GM18861 (cell line): Measurements from ENCODE around the gene TH.

ENCODE experiments used
- ATAC-seq: cut with Tn5 transposase; IDR thresholded peaks from one replicate; pipeline ENCODE4 v1.9.1; 2021; ENCODE audit not compliant: unreplicated experiment

TH gene

DNA sequence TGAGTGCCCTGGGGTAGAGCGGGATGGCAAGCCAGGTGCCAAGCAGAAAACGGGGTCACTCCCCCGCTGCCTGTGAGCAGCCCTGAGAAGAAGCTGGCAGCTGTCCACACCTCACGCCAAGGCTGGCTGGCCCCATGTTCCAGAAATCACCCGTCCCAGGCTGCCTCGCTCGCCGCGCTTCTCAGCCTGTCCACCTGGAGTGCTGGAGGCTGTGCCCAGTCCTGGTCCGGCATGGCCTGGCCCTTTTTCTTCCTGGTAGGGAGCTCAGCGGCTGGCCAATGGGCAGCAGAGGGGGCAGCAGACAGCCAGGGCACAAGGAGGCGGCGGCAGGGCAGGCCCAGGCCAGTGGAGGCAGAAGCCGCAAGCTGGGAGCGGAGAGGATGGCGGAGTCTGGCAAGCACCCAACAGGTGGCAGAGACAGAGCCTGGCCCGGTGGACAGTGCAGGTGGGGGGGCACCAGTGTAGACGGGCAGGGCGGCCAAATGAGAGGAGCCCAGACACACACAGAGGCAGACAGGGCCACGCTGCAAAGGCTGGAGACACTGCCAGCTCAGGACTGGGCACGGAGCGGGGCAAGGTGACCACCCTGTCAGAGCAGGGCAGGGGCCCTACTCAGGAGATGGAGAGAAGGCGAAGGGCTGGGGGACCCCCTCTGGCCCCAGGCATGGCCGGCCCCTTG is 37.2 kb upstream of the TH start:
- ATAC-seq: no peak

DNA sequence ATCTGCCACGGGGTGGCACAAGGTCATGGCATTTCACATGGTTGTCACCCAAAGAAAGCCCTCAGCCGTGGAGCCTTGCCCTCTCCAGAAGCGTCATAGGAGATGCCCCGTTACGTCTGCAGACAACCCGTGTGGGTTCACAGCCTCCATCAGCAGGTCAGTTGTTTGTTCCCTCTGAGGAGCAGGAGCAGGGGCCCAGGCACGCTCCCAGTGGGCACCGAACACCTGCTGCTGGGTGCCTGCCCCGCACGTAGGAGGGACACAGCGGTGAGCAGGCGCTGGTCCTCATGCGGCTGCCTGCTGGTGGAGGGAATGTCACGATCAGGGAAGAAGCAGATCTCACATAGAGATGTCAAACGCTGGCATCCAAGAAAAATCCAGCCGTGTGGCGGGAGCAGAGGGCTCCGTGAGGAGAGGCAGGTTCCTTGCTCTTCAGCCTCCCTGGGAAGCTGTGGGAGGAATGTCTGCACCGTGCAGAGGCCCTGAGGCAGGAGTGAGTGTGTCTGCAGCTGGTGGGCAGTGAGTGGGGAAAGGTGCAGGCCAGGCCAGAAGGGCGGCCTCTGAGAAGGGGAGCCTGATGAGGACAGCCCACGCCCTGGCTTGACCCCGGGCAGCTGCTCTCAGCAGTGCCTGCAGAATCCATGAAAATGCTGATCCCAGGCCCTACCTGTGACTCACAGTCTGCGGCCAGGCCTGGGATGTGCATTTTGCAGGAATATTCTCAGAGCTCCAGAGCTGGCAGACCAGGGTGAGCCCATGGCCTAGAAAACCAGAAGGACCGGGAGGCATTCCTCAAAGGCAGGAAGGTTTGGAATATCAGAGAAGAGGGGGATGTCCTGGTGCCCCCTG is 36.4 kb upstream of the TH start:
- ATAC-seq: no peak

DNA sequence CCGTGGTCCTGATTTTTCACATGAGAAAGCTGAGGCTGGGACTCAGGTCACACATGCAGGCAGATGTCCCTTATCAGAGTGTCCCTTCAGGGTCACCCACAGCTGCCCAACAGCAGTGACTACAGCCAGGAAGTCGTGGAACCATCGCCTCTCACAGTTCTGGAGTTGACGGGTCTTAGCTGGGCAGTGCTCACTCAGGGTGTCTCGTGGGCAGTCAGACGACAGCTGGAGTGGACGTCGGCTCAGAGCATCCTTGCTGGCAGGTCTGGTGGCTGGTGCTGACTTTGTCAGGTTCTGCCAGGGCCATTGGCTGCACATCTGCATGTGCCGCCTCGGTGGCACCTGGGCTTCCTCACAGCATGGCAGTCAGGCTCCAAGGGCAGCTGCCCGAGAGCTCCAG is 35.6 kb upstream of the TH start:
- no peak for ATAC-seq

DNA sequence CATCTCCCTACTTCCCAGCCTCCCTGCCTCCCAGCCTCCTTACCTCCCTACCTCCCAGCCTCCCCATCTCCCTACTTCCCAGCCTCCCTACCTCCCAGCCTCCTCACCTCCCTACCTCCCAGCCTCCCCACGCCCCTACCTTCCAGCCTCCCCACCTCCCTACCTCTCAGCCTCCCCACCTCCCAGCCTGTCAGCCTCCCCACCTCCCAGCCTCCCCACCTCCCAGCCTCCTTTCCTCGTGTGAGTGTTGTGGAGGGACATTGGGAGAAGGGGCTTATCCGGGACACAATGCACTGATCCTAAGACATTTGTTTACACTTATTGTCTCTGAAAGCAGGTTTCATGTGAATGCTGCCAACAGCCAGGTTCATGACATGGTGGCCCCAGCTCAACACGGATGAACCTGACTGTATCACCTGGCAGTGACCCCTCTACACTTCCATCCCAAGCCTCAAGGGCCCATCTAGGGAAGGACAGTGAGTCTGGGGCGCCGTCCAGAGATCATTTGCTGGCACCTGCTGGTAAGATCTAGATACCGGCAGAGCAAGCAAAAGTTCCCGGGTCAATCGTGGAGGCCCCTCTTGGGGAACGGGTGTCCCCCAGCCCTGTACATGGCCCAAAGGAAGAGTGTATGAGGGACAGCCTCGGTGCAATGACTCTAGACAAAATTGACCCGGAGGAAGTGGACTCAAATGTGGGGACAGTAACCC is 34.5 kb upstream of the TH start:
- no peak for ATAC-seq

DNA sequence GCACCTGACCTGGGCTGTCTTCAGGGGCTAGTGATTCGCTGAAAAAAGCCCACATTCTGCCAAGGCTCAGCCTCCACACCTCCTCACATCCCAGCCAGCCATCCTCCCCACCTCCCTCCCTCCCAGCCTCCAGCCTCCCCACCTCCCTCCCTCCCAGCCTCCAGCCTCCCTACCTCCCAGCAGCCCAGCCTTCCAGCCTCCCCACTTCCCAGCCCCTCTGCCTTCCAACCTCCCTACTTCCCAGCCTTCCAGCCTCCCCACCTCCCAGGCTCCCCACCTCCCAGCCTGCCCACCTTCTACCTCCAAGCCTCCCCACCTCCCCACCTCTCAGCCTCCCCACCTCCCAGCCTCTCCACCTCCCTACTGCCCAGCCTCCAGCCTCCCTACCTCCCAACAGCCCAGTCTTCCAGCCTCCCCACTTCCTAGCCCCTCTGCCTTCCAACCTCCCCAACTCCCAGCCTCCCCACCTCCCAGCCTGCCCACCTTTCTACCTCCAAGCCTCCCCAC is 33.7 kb upstream of the TH start:
- ATAC-seq: no peak

DNA sequence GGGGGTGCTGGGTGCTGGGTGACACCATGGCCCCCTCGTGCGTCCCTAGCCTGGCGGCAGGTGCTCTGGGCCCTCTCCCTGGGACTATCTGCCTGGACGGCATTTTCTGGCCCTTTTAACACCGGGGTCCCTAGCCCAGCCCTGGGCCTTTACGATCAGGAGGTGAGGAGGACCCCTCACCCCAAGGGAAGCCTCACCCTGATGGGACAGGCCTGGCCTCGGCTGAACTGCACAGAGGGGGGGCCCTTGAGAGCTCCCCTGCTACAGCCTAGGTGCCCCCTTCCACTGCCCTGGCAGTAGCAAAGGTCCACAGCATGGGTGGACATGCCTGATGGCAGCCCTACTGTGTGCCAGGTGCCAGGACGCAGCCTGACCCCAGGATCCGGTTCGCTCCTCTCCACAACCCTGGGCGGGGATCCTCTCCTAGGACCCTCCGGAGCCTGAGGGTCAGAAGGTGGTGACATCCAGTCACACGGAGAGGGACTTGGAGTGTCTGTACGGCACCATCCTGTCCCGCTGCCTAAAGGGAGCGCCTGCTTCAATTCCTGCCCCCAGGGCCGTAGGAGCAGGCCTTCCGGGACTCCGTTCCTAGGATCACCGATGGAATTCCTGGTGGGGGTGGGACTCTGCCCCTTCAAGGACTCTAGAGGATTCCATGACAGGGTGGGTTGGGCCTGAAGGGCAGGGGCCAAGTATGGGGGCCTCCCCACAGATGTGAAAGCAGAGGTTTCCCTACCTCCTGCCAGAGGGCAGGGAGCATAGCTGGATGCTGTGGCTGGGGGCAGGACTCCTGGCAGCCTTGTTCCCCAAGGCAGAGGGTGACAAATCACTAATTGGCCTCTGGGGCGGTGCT is 33.0 kb upstream of the TH start:
- ATAC-seq: no peak

DNA sequence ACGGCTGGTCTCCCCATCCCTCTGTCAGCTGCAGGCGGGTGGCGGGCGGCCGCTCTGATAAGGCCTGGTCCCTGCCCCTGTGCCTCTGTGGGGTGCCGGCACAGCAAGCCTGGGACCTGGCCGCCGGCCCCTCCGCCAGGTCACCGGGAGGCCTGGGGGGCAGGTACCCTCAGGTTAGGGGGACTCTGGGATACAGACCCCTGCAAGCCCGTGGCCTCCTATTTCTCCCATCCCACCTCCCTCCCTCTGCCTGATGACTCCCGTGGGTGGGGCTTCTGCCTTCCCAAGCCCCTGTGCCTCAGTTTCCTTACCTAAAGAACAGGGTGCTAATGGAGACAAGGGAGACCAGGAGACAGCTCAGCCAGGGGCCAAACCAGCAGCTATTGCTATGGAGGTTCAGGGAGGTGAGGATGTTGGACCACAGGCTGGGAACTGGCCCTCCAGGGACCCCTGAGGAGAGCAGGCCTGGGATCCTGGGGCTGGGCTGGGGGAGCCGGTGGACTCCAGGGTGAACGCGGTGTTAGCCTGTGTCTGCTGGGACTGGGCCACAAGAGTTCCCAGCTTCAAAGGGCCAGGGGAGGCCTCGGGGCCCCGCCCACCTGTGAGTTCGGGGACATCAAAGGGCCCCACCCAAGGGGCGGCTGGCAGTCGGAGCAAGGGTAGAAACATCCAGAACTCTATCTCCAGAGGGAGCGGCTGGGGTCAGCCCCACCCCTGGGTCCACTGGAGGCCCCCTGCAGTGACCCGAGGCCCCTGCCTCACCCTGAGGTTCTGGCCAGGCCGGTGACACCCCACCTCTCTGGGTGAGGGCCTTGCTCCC is 32.0 kb upstream of the TH start:
- ATAC-seq: no peak

DNA sequence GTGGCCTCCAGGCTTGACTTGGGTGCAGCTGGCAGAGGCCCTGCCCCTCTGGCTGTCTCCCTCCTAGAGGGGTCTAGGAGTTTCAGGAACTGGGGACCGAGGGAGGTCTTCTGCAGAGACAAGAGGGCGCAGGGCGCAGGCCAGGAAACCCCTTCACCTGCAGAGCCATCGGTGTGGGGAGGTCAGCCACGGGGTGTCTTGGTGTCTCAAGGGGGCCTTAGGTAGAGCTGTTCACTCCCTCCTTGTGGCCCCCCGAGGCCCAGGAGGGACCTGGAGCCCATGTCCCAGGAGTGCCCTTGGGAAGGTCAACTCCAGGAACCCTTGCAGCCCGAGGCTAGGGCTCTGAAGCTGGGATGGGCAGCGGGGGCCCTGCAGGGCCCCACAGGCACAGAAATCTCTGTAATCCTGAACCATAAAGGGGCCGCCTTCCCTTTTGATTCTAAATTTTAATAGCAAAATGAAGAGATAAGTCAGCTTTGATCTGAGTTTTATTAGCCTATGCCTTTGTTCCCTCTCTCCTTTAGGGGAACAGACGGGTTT is 31.4 kb upstream of the TH start:
- no peak for ATAC-seq

DNA sequence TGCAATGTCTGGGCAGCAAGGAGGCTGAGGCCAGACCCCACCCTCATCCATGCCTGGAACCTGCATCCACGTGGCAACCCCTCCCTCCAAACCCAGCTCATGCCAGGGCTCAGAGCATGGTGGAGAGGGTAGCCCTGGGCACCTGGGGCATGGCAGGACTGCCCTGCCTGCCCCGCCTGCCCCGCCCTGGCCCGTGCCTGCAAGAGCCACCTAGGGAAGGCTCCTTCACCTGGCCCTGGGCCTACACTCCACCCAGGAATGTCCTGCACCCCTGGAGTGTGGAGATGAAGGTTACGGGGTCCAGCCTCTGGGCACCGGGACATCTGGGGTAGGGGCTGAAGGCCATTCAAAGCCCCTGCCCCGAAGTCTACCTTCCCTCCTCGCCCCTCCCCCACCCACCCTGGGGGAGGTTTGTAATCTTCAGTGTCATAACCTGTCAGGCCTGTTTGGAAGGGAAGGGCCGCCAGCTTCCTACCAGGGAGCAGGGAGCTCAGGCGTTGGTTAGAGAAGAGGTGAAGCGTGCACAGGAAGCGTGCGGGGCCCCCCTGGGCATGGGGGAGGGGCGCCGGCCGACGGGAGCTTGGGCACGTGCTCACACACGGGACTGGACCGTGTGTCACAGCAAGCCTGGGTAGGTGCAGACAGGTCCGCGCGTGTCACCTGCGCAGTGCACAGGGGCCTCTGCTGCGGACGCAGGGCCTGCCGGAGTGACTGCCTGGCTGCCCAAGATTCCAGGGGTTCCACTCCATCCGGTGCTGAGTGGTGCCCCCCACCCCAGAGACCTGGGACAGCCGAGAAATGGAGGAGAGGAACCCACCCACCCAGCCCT is 30.7 kb upstream of the TH start:
- no peak for ATAC-seq

DNA sequence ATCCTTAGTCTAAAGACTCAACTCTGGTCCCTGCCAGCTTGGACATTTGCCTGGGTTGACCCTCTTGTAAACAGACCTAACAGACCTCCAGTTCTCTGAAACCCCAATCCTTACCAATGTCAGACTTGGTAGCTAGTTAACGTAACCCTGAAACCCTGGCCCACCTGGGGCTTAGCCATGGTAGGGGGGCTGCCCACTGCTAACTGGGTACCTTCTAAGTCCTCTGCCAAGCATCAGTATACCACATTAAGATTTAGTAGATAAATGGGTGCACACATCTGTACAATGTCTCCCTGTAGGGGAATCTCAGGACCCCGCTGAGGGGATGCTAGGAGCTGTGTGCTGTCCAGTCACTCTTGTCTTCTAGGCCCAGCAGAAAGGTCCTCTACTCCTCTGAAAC is 29.9 kb upstream of the TH start:
- ATAC-seq: no peak

DNA sequence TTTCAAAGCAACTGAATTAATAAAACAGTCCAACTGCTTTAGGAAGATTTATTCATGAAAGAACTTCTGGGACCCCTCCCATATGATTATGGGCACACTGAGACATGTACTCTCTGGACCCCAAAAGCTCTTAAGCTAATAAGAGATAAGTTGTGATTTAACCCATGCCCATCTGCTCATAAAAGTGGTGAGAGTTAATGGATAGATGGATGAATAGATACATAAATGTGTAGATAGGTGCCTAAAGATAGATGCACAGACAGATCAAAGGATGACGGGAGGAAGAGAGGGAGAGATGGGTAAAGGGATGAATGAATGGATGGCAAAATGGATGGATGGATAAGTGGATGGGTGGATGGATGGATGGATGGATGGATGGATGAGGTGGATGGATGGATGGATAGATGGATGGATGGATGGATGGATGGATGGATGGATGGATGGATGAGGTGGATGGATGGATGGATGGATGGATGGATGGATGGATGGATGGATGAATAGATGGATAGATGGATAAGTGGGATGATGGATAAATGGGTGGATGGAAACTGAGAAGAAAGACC is 29.4 kb upstream of the TH start:
- no peak for ATAC-seq

DNA sequence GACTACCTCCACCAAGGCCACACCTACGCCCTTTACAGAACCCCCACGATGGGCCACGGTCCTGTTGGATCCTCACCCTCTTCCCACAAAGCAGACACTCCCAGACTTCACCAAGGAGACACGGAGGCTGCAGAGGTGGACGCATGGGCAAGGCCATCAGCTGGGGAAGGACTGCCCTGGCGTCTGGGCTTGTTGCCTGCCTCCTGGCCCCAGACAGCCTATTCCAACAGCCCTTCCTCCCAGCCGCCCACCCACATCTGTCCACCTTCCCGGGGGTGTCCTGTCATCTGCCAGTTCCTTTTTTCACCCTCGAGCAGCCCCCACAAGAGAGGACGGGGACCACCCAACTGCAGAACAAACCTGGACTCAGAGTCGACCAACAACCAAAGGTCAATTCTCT is 28.9 kb upstream of the TH start:
- ATAC-seq: no peak

DNA sequence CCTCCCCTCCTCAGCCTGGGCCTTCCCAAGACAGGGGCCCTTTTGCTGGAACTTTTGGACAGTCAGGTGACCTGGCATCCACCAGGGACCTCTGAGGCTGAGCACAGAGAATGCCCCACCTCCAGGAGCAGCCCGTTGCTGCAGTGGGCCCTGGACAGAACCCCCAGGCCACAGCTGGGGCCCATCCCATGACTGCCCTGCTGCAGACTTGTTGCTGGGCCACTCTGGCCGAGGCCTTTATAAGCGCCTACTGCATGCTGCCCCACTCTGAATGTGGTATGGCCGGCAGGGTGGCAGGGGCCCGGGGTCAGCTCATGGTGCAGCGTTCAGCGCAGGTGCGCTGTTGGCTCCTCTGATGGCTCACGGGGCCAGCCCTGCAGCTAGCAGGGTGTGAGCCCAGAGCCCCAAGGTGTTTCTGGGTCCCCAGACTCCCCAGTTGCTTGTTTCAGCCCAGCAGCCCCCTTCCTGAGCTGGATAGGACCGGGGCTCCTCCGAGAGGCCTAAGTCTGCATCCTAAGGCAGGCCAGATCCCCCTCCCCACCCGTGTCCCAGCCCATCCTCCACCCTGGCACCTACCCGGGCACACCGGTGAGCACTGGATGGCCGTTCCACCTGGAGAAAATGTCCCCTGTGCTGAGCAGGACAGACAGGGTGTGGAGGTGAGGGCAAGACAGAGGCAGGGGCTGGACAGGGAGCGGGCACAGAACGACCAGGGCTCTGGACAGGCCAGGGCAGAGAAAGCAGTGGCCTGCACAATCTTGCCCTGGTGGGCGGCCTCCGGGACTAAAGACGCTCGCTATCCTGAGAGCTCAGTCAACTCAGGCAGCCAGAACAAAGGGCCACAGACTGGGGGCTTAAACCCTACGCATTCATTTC is 28.1 kb upstream of the TH start:
- ATAC-seq: no peak

DNA sequence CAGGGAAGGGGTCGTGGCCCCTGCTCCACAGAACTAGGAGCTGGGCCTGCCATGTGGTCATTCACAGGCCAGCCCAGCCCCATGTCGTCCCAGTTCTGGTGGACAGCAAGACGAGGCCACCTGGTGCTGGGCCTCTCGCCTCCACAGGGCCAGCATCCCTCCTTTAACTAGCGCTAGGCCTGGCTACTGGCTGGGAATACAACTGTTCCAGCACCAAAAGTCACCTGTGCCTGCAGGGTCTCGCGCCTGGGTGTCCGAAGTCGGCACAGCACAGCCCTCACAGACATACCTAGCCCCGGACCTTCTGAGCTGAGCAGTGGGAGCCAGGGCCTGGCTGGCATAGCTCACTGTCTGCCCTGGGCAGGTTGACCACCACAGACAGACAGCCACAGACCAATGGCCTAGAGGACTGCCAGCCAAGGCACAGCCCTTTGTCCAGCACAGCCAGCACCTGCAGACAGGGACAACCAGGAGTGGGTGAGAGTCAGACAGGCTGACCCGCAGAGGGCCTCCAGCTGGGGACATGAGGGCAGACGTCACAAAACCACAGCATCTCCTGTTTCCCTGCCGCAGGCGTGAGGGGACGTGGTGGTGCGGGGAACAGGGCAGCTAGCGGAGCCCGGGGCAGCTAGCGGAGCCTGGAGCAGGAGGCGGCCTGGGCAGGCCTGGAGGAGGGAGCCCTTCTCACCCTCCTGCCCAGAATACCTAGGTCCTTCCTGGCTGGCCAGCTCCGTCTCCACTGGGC is 27.2 kb upstream of the TH start:
- ATAC-seq: no peak

DNA sequence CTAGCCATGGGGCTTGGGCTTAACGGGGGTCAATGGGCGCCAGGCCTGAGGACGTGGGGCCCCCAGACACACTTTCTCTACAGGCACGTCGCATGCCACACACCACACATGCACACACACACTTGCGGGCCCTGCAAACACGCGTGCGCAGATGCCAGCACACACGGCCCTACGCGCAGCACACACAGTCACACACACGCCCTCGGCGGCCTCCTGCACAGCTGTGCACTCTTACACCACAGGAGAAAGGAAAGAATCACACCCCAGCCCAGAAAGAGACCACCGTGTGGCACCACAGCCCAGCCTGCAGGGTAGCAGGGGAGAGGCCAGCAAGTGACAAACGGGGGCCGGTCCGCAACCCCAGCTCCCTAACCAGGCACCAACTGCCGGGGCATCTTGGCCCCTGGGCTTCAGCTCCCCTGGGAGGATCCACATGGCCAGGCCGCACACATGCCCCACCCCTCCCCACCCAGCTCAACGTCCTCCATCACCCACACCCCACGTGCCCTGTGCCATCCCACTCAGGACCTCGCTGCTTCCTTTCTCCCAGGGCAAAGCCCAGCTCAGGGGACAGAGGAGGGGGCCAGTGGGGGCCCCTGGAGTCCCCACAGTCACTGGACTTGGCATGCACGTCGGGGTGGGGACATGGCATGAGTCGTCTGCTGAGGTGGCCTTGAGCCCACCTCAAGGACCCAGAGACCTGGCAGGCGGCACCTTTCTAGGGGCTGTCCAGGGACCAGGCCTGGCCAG is 26.3 kb upstream of the TH start:
- no peak for ATAC-seq
